ENCODE data around the gene TMEM208.

- TF ChIP-seq CTCF (IDR thresholded peaks at IDR 0.05 in 4 of 5, conservative IDR thresholded peaks at IDR 0.05 in 1 of 5): no peak
- TF ChIP-seq POLR2A (IDR thresholded peaks at IDR 0.05): no peak
These were observed 20.6 kb upstream of the TMEM208 start for GRCh38 chr16:67206129-67206837.

All from gastrocnemius medialis (tissue), 4 donors.